ENCODE results near the gene SRRD. TPM values are rescaled to one million over a fixed set of nuclear protein-coding genes. Genes with fewer than 3 reads are reported as not detected.

Gene SRRD
- total and polyA plus RNA-seq, 7 donors, result 4.4 to 17.4 (median 10.0) TPM

DNA sequence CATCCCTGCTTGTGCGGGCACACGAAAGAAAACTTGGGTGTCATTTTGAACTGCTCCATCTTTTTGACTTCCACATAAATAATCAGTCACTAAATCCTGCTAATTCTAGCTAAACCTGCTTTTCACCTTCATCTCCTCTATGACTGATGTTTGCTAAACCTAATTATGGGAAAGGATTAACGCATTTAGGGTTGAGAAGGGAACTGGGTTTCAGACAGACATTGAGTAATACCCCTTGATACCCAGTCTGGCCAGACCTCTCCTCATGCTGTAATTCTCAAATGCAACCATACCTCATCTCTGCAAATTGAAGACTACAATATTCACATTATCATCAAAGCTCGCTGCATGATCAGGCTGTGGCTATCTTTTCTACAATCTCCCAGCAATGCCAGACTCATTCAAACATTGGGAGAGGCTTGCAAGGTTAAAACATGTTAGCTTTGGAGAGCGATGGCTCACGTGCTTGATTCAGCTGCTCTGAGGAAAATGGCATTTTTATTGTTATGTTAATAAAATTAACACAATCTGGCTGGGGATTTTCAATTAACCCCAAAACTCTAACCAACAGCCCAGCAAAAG is 2.5 kb upstream of the SRRD start:
- Histone ChIP-seq H3K27ac (no peak overlapping the region), H3K4me1 (peaks cover 0 to 63% (median 57%) of the 10 kb centered on the region in 4 donors)

DNA sequence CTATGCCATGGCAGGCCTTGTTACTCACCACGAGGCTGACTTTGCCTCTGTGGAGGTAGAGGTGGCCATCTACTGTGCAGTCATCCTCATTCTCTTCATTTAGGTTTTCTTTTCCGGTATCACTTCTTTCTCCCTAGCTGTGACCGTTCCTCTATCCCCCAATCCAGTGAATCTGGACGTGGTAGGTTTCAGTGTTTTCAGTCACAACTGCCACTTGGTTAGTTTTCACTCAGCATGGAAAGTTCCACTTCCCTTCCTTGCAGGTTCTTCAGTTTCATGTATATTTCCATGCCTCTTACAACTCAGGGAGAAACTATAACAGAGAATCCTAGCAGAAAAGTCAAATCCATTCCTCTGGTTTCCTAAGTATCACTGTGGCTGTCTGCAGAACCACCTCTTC is 2.0 kb upstream of the SRRD start:
- H3K27ac ChIP-seq, result no peak overlapping the region
- TF ChIP-seq CTCF (IDR thresholded peaks at IDR 0.05) (no peak), EP300 (IDR thresholded peaks at IDR 0.05) (no peak), POLR2A (IDR thresholded peaks at IDR 0.05) (no peak), POLR2AphosphoS5 (IDR thresholded peaks at IDR 0.05) (no peak)

More for the DNA sequence above, 2.5 kb upstream of the SRRD start:
- Histone ChIP-seq H3K4me3 (no peak overlapping the region), H3K9me3 (no peaks in the 10 kb centered on the region), H3K27me3 (no peaks in the 10 kb centered on the region), H3K36me3 (peaks cover 0 to 28% (median 5%) of the 10 kb centered on the region in 4 donors)
- intact Hi-C loops (cut with DNase I), result no loop called here
- WGBS, 2 donors, result 60 to 74% methylated on average over 6 of the region's 6 CpGs
- no peak for TF ChIP-seq CTCF (IDR thresholded peaks at IDR 0.05)
- no peak for TF ChIP-seq EP300 (IDR thresholded peaks at IDR 0.05)
- TF ChIP-seq POLR2AphosphoS5 (IDR thresholded peaks at IDR 0.05), result no peak
- no peak for TF ChIP-seq POLR2A (IDR thresholded peaks at IDR 0.05)
- no peak for DNase-seq

GRCh38 chr22:26482161-26482560 is 1.5 kb upstream of the SRRD start:
- no peak overlapping the region for H3K4me3 ChIP-seq
- TF ChIP-seq CTCF (IDR thresholded peaks at IDR 0.05) (no peak), EP300 (IDR thresholded peaks at IDR 0.05) (no peak), POLR2A (IDR thresholded peaks at IDR 0.05) (no peak), POLR2AphosphoS5 (IDR thresholded peaks at IDR 0.05) (no peak)
- no peak for DNase-seq
- no peaks in the 10 kb centered on the region for H3K27me3 ChIP-seq
- peak overlapping the region in 1 of 4 donors; percentile 91 for H3K27ac ChIP-seq
- peaks cover 0 to 20% (median under 1%) of the 10 kb centered on the region in 4 donors for H3K36me3 ChIP-seq
- peaks cover 0 to 63% (median 57%) of the 10 kb centered on the region in 4 donors for H3K4me1 ChIP-seq
- WGBS, 2 donors, result 47 to 50% methylated on average over 5 of the region's 5 CpGs
- intact Hi-C loops (cut with DNase I), result no loop called here
- no peaks in the 10 kb centered on the region for H3K9me3 ChIP-seq

More for the DNA sequence above, 2.0 kb upstream of the SRRD start:
- H3K9me3 ChIP-seq, result no peaks in the 10 kb centered on the region
- peaks cover 0 to 63% (median 57%) of the 10 kb centered on the region in 4 donors for H3K4me1 ChIP-seq
- H3K27me3 ChIP-seq, result no peaks in the 10 kb centered on the region
- peaks cover 0 to 23% (median 3%) of the 10 kb centered on the region in 4 donors for H3K36me3 ChIP-seq
- DNase-seq, result no peak
- no peak overlapping the region for H3K4me3 ChIP-seq
- intact Hi-C loops (cut with DNase I), result no loop called here
- 73 to 86% methylated on average over 4 of the region's 4 CpGs for whole genome bisulfite sequencing, 2 donors

DNA sequence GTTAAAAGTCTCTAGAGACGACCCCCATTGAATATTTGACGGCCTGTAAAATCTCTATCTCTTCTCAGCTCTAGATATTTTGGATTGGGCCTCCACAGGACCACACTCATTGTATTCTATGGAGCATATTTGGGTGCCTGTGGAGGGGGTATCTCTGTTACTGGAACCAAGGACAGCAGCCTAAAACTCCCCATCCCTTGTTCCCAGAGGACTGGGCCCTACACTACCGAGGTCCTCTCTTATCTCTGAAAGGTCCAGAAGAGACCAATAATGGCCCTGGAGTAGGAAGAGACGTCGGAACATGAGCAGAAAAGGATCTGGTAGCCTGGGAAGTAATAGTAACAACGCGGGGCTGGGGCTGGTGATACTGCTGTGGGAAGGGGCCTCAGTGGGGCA is 636 bp upstream of the SRRD start:
- TF ChIP-seq POLR2A (IDR thresholded peaks at IDR 0.05) (no peak), EP300 (IDR thresholded peaks at IDR 0.05) (no peak), POLR2AphosphoS5 (IDR thresholded peaks at IDR 0.05) (no peak), CTCF (IDR thresholded peaks at IDR 0.05) (no peak)
- Histone ChIP-seq H3K9me3 (no peaks in the 10 kb centered on the region), H3K4me1 (peaks cover 0 to 63% (median 57%) of the 10 kb centered on the region in 4 donors), H3K36me3 (peaks cover 2 to 20% (median 5%) of the 10 kb centered on the region in 4 donors), H3K4me3 (peak overlapping the region; percentile 71 to 99 (median 84)), H3K27me3 (no peaks in the 10 kb centered on the region), H3K27ac (peak overlapping the region; percentile 88 to 96 (median 92))
- intact Hi-C loops (cut with DNase I), result no loop called here
- 5 to 10% methylated on average over 7 of the region's 7 CpGs for WGBS, 2 donors
- DNase-seq, result no peak

Measured in sigmoid colon (tissue), 7 donors.